Vagina (tissue), 2 donors: ENCODE data around the gene SETD2.

Experiments
- CTCF ChIP-seq, 3 experiments: fragments of 450-650 bp in 2 of 3; fragments of 200-600 bp in 1 of 3; sonication (generic) in 1 of 3; IDR thresholded peaks; one replicate each; pipeline ENCODE4 v1.5.1; 2017 to 2019; ENCODE audit warnings: antibody characterized with exemption in 3 of 3, mild to moderate bottlenecking in 2 of 3, moderate library complexity in 2 of 3
- POLR2A ChIP-seq, 2 donors: fragments of 450-650 bp; IDR thresholded peaks; one replicate each; pipeline ENCODE4 v1.6.1; 2017; ENCODE audit warnings: antibody characterized with exemption in 2 of 2, mild to moderate bottlenecking in 2 of 2, moderate library complexity in 2 of 2
- POLR2AphosphoS5 ChIP-seq, 2 donors: sonication (generic); formaldehyde crosslinking; IDR thresholded peaks; one replicate each; pipeline ENCODE4 v1.9.0; 2017; ENCODE audit warnings: antibody characterized with exemption in 2 of 2, mild to moderate bottlenecking in 2 of 2, low read depth in 1 of 2; ENCODE audit not compliant: insufficient read depth in 1 of 2

- TF ChIP-seq POLR2A (IDR thresholded peaks at IDR 0.05) = no peak
- TF ChIP-seq CTCF (IDR thresholded peaks at IDR 0.05) = no peak
- TF ChIP-seq POLR2AphosphoS5 (IDR thresholded peaks at IDR 0.05; ENCODE audit: insufficient read depth in 1 of 2, low read depth in 1 of 2) = no peak
Measured at GRCh38 chr3:46972396-46972795, 191.5 kb downstream of the SETD2 start.
